Ishikawa (cell line): Measurements from ENCODE around the gene TIMM44.

Experiments
- CEBPB ChIP-seq: IDR thresholded peaks from 2 replicates; pipeline ENCODE4 v1.6.1; 2012
- CREB1 ChIP-seq: IDR thresholded peaks from 2 replicates; pipeline ENCODE4 v1.6.1; 2012; ENCODE audit warnings: low read depth
- EGR1 ChIP-seq: IDR thresholded peaks from 2 replicates; pipeline ENCODE4 v1.6.1; 2012
- EP300 ChIP-seq: IDR thresholded peaks from 2 replicates; pipeline ENCODE4 v1.6.1; 2012; ENCODE audit warnings: borderline replicate concordance
- FOXM1 ChIP-seq: IDR thresholded peaks from 2 replicates; pipeline ENCODE4 v1.6.1; 2012; ENCODE audit warnings: low read depth, borderline replicate concordance
- MAX ChIP-seq: IDR thresholded peaks from 2 replicates; pipeline ENCODE4 v1.6.1; 2012
- NFIC ChIP-seq: IDR thresholded peaks from 2 replicates; pipeline ENCODE4 v1.6.1; 2012
- RAD21 ChIP-seq: IDR thresholded peaks from 2 replicates; pipeline ENCODE4 v1.6.1; 2012; ENCODE audit warnings: low read depth
- REST ChIP-seq: IDR thresholded peaks from 2 replicates; pipeline ENCODE4 v1.6.1; 2012; ENCODE audit warnings: low read depth, mild to moderate bottlenecking
- TAF1 ChIP-seq: IDR thresholded peaks from 2 replicates; pipeline ENCODE4 v1.6.1; 2012; ENCODE audit warnings: low read depth, mild to moderate bottlenecking
- TCF12 ChIP-seq: IDR thresholded peaks from 2 replicates; pipeline ENCODE4 v1.6.1; 2012; ENCODE audit warnings: low read depth
- TEAD4 ChIP-seq: IDR thresholded peaks from 2 replicates; pipeline ENCODE4 v1.6.1; 2012
- USF1 ChIP-seq: IDR thresholded peaks from 2 replicates; pipeline ENCODE4 v1.6.1; 2012
- YY1 ChIP-seq: IDR thresholded peaks from 2 replicates; pipeline ENCODE4 v1.6.1; 2012; ENCODE audit warnings: low read depth
- ZBTB7A ChIP-seq: IDR thresholded peaks from 2 replicates; pipeline ENCODE4 v1.6.1; 2012; ENCODE audit warnings: low read depth

TIMM44 gene

GRCh38 chr19:7910321-7911161, 32.9 kb downstream of the TIMM44 start:
- TF ChIP-seq NFIC (no peak), USF1 (no peak), FOXM1 (no peak), YY1 (no peak), CEBPB (no peak), TAF1 (no peak), RAD21 (no peak)

GRCh38 chr19:7909471-7910067, 33.9 kb downstream of the TIMM44 start:
- TF ChIP-seq TCF12 (no peak), NFIC (no peak), USF1 (no peak)

GRCh38 chr19:7908742-7909461, 34.6 kb downstream of the TIMM44 start:
- TF ChIP-seq EGR1: no peak
- no peak for TF ChIP-seq FOXM1
- no peak for TF ChIP-seq RAD21
- no peak for TF ChIP-seq YY1
- TF ChIP-seq TEAD4: no peak
- no peak for TF ChIP-seq REST
- TF ChIP-seq USF1: no peak
- no peak for TF ChIP-seq TAF1

GRCh38 chr19:7908078-7908699, 35.3 kb downstream of the TIMM44 start:
- TF ChIP-seq TAF1: no peak
- no peak for TF ChIP-seq USF1
- TF ChIP-seq CREB1: no peak
- no peak for TF ChIP-seq FOXM1
- TF ChIP-seq RAD21: no peak
- no peak for TF ChIP-seq YY1
- TF ChIP-seq ZBTB7A: no peak
- no peak for TF ChIP-seq EP300
- TF ChIP-seq CEBPB: no peak
- TF ChIP-seq EGR1: no peak
- no peak for TF ChIP-seq MAX
- TF ChIP-seq NFIC: no peak
- TF ChIP-seq REST: no peak
- no peak for TF ChIP-seq TEAD4
- TF ChIP-seq TCF12: no peak

- TF ChIP-seq TEAD4 (no peak), ZBTB7A (no peak), CREB1 (no peak), RAD21 (no peak), TAF1 (no peak), TCF12 (no peak), REST (no peak), NFIC (no peak)
Measured at GRCh38 chr19:7907544-7907943, 35.9 kb downstream of the TIMM44 start.
